Effector memory CD4-positive, alpha-beta T cell (primary cell): ENCODE measurements around the gene HIVEP3.
A peak's percentile ranks its signal among the peaks of the same experiment; 100 is the strongest.

Experiments used
- DNase-seq, 3 donors: peaks; one replicate each; pipeline ENCODE4 v3.0.0-alpha.2; 2020
- H3K27ac ChIP-seq: 2 replicates; pipeline ENCODE4 v1.7.0; 2013; ENCODE audit warnings: mild to moderate bottlenecking, low read length, moderate library complexity; ENCODE audit not compliant: insufficient read depth, poor library complexity, severe bottlenecking
- H3K27me3 ChIP-seq: replicated peaks from 2 replicates; pipeline ENCODE4 v1.7.0; 2013; ENCODE audit warnings: mild to moderate bottlenecking, low read length; ENCODE audit not compliant: insufficient read depth, control insufficient read depth, poor library complexity, severe bottlenecking
- H3K36me3 ChIP-seq: 2 replicates; pipeline ENCODE4 v1.7.0; 2013; ENCODE audit warnings: mild to moderate bottlenecking, low read length, moderate library complexity; ENCODE audit not compliant: control insufficient read depth, insufficient read depth
- H3K4me1 ChIP-seq: 2 replicates; pipeline ENCODE4 v1.7.0; 2013; ENCODE audit warnings: low read length, mild to moderate bottlenecking; ENCODE audit not compliant: control insufficient read depth, insufficient read depth, poor library complexity, severe bottlenecking
- H3K4me3 ChIP-seq: 2 replicates; pipeline ENCODE4 v1.7.0; 2013; ENCODE audit warnings: low read length, low read depth, mild to moderate bottlenecking; ENCODE audit not compliant: insufficient read depth, poor library complexity, severe bottlenecking
- H3K9me3 ChIP-seq: 2 replicates; pipeline ENCODE4 v1.7.0; 2013; ENCODE audit warnings: mild to moderate bottlenecking, low read length, moderate library complexity; ENCODE audit not compliant: control insufficient read depth

The HIVEP3 gene

DNA sequence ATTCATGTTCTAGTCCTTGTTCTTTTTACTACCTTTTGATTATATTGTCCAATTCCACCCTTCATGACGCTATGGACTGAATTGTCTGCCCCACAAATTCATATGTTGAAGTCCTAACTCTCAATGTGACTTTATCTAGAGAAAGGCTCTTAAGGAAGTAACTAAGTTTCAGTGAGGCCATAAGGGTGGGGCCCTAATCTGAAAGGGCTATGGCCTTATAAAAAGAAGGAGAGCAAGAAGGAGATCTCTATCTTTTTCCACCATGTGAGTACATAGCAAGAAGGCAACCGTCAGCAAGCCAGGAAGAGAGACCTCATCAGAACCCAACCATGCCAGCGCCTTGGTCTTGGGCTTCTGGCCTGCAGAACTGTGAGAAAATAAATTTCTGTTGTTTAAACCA lies 95.9 kb downstream of the HIVEP3 start:
- no peak for DNase-seq
- no peaks in the 10 kb centered on the region for H3K27me3 ChIP-seq
- no peaks in the 10 kb centered on the region for H3K36me3 ChIP-seq
- H3K9me3 ChIP-seq = no peaks in the 10 kb centered on the region
- no peaks in the 10 kb centered on the region for H3K4me1 ChIP-seq
- H3K4me3 ChIP-seq = no peak overlapping the region
- no peak overlapping the region for H3K27ac ChIP-seq

- Histone ChIP-seq H3K4me1 (no peaks in the 10 kb centered on the region), H3K9me3 (no peaks in the 10 kb centered on the region), H3K27ac (no peak overlapping the region), H3K4me3 (no peak overlapping the region), H3K36me3 (no peaks in the 10 kb centered on the region), H3K27me3 (no peaks in the 10 kb centered on the region)
- DNase-seq = no peak
Measured at GRCh38 chr1:41819843-41820242, 98.9 kb downstream of the HIVEP3 start.

DNA sequence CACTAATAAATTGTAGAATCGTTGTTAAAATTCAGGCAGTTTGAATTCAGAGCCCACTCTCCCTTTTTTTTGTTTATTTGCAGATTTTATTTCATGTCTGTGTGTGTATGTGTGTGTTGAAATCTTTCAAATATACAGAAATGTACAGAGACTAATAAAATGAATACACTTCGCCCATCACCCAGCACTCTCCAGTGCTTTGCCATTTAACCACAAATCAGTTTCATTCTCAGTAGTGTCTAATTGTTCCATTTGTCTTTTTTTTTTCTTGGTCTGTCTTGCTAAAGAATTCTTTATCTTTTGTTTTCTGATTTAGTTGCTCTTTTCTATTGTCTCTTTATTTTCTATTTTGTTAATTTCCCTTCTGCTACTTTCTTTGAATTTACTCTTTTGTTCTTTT lies 99.7 kb downstream of the HIVEP3 start:
- DNase-seq = no peak
- Histone ChIP-seq H3K27ac (no peak overlapping the region), H3K4me1 (no peaks in the 10 kb centered on the region), H3K4me3 (no peak overlapping the region), H3K36me3 (no peaks in the 10 kb centered on the region), H3K27me3 (no peaks in the 10 kb centered on the region), H3K9me3 (no peaks in the 10 kb centered on the region)

DNA sequence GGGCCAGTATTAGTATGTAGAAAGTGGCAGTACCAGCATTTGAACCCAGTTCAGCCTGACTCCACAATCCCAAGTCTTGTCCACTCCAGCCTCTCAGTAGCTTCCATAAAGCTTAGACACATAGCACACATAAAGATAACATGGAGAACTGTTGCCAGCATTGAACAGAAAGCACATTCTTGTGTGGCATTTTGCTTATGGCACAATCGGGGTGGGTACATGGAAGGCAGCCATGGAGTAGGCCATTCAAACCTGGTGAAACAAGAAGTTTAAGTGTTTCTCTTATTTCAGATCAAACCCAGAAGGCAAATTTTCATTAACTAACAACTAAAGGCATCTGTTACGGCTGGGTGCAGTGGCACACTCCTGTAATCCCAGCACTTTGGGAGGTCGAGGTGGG lies 102.7 kb downstream of the HIVEP3 start:
- Histone ChIP-seq H3K9me3 (no peaks in the 10 kb centered on the region), H3K4me1 (peaks cover 4% of the 10 kb centered on the region), H3K27me3 (no peaks in the 10 kb centered on the region), H3K4me3 (no peak overlapping the region), H3K36me3 (no peaks in the 10 kb centered on the region), H3K27ac (no peak overlapping the region)
- no peak for DNase-seq

- no peaks in the 10 kb centered on the region for H3K27me3 ChIP-seq
- H3K4me1 ChIP-seq = peaks cover 4% of the 10 kb centered on the region
- no peak overlapping the region for H3K4me3 ChIP-seq
- H3K9me3 ChIP-seq = no peaks in the 10 kb centered on the region
- no peaks in the 10 kb centered on the region for H3K36me3 ChIP-seq
- DNase-seq = no peak
- H3K27ac ChIP-seq = no peak overlapping the region
Measured at GRCh38 chr1:41813755-41814745, 104.7 kb downstream of the HIVEP3 start.

DNA sequence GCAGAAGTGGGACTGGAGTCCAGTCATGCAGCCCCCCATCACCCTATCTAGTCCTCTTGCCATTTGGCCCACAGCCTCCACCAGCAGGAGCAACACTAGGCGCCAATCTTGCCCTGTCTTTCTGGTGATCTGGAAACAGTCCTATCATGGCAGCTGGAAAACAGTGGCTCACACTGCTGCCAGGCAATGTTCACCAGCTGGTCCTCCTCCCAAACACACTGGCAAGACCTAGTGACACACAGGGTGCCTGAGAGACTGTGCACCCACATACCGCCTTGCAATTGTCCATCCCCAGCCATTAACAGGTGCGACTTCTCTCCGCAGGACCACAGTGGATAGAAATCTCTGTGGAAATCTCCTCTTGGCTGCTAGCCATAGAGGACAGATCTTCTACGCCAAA lies 105.5 kb downstream of the HIVEP3 start:
- Histone ChIP-seq H3K27ac (no peak overlapping the region), H3K36me3 (no peaks in the 10 kb centered on the region), H3K4me1 (peaks cover 4% of the 10 kb centered on the region), H3K9me3 (no peaks in the 10 kb centered on the region), H3K27me3 (no peaks in the 10 kb centered on the region), H3K4me3 (no peak overlapping the region)
- DNase-seq = no peak

GRCh38 chr1:41812453-41812852 lies 106.3 kb downstream of the HIVEP3 start:
- no peak overlapping the region for H3K4me3 ChIP-seq
- no peaks in the 10 kb centered on the region for H3K36me3 ChIP-seq
- no peaks in the 10 kb centered on the region for H3K27me3 ChIP-seq
- H3K27ac ChIP-seq = no peak overlapping the region
- H3K9me3 ChIP-seq = no peaks in the 10 kb centered on the region
- peaks cover 7% of the 10 kb centered on the region for H3K4me1 ChIP-seq
- no peak for DNase-seq

GRCh38 chr1:41812051-41812450 lies 106.7 kb downstream of the HIVEP3 start:
- peak in 1 of 3 donors; percentile 34 for DNase-seq
- no peaks in the 10 kb centered on the region for H3K27me3 ChIP-seq
- H3K36me3 ChIP-seq = no peaks in the 10 kb centered on the region
- no peaks in the 10 kb centered on the region for H3K9me3 ChIP-seq
- no peak overlapping the region for H3K4me3 ChIP-seq
- H3K4me1 ChIP-seq = peaks cover 11% of the 10 kb centered on the region
- H3K27ac ChIP-seq = no peak overlapping the region

DNA sequence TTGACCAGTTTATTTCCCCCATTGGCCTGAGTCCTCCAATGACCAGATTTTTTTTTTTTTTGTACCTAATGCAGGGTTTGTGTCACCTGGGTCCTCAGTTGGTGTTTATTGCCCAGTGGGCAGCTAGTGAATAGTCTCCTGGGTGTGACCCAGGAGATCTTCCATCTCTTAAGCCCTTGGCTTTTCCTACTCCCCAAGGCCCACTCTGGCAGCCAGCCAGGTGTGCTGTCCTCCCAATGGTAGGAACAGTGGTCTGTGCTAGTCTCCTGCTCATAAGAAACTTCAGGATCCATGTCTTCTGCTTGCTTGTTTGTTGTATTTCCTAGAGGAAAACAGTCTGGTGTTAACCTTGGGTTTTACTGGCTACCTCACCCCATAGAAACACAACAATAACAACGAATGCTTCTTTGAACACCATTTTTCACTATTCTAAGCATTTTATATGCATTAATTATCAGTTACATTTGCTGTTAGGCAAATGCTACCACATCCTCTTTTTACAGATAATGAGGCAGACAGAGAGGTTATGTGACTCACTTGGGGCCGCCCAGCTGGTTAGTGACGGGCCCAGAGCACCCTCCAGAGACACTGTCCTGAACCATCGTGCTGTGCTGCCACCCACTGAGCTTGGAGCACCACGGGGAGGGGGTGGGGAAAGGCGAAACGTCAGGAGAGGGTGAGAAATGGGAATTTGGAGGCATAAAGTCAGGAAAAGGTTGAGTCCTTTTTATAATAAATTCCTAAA lies 107.5 kb downstream of the HIVEP3 start:
- no peak for DNase-seq
- no peaks in the 10 kb centered on the region for H3K36me3 ChIP-seq
- H3K27me3 ChIP-seq = no peaks in the 10 kb centered on the region
- H3K27ac ChIP-seq = no peak overlapping the region
- H3K4me1 ChIP-seq = peaks cover 19% of the 10 kb centered on the region
- H3K4me3 ChIP-seq = no peak overlapping the region
- H3K9me3 ChIP-seq = no peaks in the 10 kb centered on the region

DNA sequence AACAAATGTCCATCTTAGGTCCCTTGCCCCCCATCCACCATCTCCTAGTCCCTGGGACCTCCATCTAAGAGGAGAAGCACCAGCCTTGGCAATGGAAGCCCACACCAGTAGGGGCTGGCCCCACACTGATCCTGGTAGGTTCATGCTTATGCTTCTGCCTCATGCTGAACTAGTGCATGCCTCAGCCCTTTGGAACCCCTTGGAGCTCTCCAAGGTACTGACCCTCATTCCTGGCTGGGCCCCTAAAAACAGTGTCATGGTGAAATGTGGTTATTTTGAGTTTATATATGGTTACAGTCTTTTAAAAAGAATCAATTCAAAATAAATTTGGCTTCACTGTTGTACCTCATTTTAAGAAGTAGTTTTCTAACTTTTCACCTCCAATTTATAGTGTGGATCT lies 108.3 kb downstream of the HIVEP3 start:
- Histone ChIP-seq H3K27me3 (no peaks in the 10 kb centered on the region), H3K4me1 (peaks cover 27% of the 10 kb centered on the region), H3K27ac (no peak overlapping the region), H3K9me3 (no peaks in the 10 kb centered on the region), H3K36me3 (no peaks in the 10 kb centered on the region), H3K4me3 (no peak overlapping the region)
- no peak for DNase-seq
